Measurements from ENCODE around the gene MMRN1. TPM values are rescaled to one million over a fixed set of nuclear protein-coding genes. Genes with fewer than 3 reads are reported as not detected.

MMRN1 gene
- total RNA-seq, 1 experiment from 2014 or later, result 225 TPM

DNA sequence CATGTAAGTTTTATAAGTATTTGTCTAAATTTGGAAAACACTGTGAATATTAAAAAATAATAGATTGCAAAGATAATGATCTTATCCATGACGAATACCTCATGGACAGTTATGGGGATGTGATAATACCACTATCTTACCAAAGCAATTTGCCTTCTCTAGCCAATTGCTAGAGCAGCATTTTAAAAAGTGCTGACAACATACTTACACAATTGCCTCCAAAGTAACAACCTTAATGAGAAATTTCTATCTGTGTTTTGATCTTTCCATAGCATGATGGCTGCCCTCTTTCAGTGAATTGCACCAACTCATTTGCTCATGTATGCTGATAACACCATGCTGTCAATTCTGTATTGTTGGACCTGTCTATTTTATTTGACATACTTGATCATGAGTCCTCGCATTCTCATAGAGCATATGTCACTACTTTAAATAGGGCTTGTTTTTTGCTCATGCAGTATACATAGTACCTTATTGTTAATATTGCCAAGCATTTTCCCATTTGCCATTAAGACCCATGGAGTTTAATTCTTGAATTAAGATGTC is 87.2 kb downstream of the MMRN1 start:
- in situ Hi-C loops (cut with HindIII; ENCODE audit: low sequenced_read_pairs), result no loop called here
- DNase-seq (ENCODE audit: low spot score), result no peak

DNA sequence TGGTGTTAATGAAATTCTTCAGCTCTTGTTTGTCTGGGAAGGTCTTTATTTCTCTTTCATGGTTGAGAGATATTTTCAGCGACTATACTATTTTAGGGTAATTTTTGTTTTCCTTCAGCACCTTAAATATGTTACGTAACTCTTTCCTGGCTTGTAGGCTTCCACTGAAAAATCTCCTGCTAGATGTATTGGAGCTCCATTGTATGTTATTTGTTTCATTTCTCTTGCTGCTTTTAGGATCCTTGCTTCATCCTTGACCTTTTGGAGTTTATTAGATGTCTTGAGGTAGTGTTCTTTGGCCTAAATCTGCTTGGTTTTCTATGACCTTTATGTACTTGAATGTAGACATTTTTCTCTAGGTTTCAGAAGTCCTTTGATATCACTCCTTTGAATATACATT is 93.6 kb downstream of the MMRN1 start:
- in situ Hi-C loops (cut with HindIII; ENCODE audit: low sequenced_read_pairs), result no loop called here
- DNase-seq (ENCODE audit: low spot score), result no peak

- no peak for DNase-seq (ENCODE audit: low spot score)
- in situ Hi-C loops (cut with HindIII; ENCODE audit: low sequenced_read_pairs), result no loop called here
These were observed 98.1 kb downstream of the MMRN1 start for GRCh38 chr4:89992744-89993143.

DNA sequence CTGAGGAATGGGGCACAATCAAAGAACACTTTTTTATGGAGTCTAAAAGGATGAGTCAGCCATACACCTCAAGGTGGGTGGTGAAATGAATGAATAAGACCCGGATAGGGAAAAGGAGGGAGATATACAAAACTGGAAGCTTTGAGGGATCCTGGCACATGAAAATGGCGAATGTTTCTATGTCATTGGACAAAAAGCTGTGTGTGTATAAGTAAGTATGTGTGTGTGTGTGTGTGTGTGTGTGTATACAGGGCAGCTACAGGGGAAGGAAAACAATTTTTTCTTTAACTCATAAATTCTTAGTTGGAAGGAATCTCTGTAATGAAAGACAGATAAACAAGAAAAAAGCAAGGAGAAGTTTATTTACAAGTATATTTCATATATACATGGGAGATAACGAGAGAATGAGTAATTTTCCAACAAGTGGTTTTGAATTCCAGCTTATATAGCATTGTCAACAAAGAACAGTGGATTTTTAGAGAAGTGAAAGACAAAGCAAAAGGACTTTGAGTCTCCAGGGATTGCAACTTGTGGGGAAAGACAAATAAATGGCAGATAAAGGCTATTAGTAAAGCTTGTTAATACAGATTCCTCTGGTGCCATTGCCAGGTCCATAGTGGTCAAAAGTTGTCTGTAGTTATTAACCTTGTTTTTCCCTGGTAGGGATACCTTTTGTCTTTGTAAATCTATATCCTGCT is 99.7 kb downstream of the MMRN1 start:
- no peak for DNase-seq (ENCODE audit: low spot score)
- in situ Hi-C loops (cut with HindIII; ENCODE audit: low sequenced_read_pairs), result no loop called here

GRCh38 chr4:89995006-89995405 is 100.4 kb downstream of the MMRN1 start:
- in situ Hi-C loops (cut with HindIII; ENCODE audit: low sequenced_read_pairs), result no loop called here
- DNase-seq (ENCODE audit: low spot score), result no peak

DNA sequence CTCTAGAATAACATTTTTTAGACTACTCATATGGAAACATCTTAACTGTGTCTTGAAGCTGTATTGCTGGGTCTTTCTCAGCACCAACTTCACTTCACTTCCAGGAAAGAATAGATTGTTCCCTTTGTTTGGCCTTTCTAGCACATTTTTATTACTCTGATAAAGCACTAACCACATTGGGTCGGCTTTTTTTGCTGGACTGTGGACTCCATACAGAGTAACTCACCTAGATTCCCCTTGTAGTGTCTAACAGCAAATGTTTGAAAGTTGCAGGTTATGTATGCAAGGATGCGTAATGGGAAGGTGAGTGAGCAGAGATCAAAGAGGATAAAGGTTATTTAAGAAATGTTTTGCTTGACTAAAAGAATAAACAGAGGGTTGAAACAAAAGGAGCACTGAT is 101.2 kb downstream of the MMRN1 start:
- in situ Hi-C loops (cut with HindIII; ENCODE audit: low sequenced_read_pairs), result no loop called here
- no peak for DNase-seq (ENCODE audit: low spot score)

- in situ Hi-C loops (cut with HindIII; ENCODE audit: low sequenced_read_pairs), result no loop called here
- DNase-seq (ENCODE audit: low spot score), result no peak
These were observed 102.6 kb downstream of the MMRN1 start for GRCh38 chr4:89997171-89997704.

GRCh38 chr4:89998469-89999011 is 103.9 kb downstream of the MMRN1 start:
- in situ Hi-C loops (cut with HindIII; ENCODE audit: low sequenced_read_pairs), result no loop called here
- peak; percentile 7 for DNase-seq (ENCODE audit: low spot score)

DNA sequence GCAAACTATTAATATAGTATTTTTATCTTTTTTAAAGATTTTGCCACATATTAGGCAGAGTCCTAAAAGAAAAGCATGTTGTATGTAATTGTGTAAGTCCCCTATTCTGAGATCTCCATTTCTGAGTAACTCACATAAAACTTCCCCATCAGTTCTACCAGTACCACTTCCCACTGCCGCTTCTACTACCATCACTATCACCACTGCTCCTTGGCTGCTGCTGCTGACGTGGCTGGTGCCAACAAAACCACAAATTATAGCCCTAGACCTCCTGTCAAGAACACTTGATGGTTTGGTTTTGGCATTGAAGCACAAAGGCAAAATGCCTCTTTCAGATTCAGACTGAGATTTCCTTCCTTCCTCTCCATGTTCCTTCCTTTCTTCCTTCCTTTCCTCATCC is 106.4 kb downstream of the MMRN1 start:
- in situ Hi-C loops (cut with HindIII; ENCODE audit: low sequenced_read_pairs), result no loop called here

DNA sequence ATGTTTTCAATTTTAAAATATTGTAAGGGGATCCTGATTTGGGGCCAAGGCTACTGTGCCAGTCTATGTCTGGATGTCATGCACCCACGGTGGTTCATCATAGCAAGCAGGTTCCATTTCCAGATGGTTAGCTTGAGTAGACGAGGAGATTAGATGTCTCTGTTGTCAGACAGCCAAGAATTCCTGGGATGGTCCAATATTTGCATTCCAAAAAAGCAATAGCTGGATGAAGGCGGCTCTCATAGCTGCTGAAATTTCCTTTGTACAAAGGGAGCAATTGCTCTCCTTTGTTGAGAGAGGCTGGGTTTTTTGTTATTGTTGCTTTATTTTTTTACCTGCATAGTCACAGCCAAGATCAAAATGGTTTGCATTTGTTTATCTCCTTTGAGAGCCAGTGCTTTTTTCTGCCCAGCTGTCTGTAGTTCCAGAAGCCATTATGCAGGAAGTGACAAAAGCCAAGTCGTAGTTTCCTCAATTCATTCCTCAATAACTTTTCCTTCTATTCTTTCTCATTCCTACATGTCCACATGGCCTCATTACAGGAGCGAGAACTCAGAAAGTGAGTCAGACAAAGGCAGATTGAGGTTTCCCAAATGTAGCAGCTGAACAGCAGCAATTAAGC is 107.9 kb downstream of the MMRN1 start:
- in situ Hi-C loops (cut with HindIII; ENCODE audit: low sequenced_read_pairs), result no loop called here
- peak; percentile 58 for DNase-seq (ENCODE audit: low spot score)

More for the DNA sequence above, 106.4 kb downstream of the MMRN1 start:
- no peak for DNase-seq (ENCODE audit: low spot score)

Other genes starting within 250 kb of the MMRN1 start
- 112 and 125 TPM in 2 replicates for gene SNCA, start 57.7 kb upstream of the MMRN1 start, total RNA-seq (2014; rRNA removed; shearing (Covaris generic))
- 14.7 and 16.9 TPM in 2 replicates for gene CCSER1, start 232.5 kb downstream of the MMRN1 start, total RNA-seq (2014; rRNA removed; shearing (Covaris generic))